NCI-H1694 treated with DMSO at 0.1 percent for 48 hours (cell line): Measurements from ENCODE around the gene BAK1.

Experiments used
- DNase-seq: peaks from one replicate; lab custom pipeline; 2025; lab: John Stamatoyannopoulos, UW

BAK1 gene

GRCh38 chr6:33579828-33580714 lies at the start of gene BAK1:
TSS of gene BAK1 (minus strand) at chr6:33580276. CDS start at chr6:33577604, 2,672 bp downstream.
- peak; percentile 89 for DNase-seq

DNA sequence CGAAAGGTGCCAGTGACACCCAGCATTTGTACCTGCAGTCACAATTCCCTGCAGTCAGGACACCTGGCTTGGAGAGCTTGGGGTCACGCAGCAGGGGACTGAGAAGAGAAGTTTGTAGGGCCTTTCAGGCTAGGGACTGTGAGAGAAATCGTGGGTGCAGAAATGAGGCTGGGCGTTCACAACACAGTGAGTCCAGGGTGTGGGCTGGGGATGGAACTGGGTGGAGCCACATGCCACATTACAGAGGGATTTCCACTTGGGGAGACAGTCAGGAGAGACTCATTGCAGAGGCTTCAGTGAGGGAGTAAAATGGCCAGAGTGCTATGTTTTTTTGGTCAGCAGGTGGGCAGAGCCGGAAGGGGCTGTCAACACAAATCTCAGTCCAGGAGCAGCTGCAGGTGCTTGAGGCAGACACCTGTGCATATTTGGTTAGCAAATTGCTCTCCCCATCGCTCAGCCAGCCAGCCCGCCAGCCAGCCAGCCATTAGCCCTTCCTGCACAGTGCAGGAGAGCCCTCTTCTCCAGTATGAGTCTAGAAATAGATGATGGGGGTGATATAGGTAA lies 48.4 kb upstream of the BAK1 start:
- no peak for DNase-seq

GRCh38 chr6:33627876-33628275 lies 47.8 kb upstream of the BAK1 start:
- DNase-seq: no peak

- no peak for DNase-seq
These were observed 44.8 kb upstream of the BAK1 start for GRCh38 chr6:33624856-33625255.

GRCh38 chr6:33623895-33624381 lies 43.9 kb upstream of the BAK1 start:
- DNase-seq: no peak

- no peak for DNase-seq
These were observed 42.7 kb upstream of the BAK1 start for GRCh38 chr6:33622456-33623431.

DNA sequence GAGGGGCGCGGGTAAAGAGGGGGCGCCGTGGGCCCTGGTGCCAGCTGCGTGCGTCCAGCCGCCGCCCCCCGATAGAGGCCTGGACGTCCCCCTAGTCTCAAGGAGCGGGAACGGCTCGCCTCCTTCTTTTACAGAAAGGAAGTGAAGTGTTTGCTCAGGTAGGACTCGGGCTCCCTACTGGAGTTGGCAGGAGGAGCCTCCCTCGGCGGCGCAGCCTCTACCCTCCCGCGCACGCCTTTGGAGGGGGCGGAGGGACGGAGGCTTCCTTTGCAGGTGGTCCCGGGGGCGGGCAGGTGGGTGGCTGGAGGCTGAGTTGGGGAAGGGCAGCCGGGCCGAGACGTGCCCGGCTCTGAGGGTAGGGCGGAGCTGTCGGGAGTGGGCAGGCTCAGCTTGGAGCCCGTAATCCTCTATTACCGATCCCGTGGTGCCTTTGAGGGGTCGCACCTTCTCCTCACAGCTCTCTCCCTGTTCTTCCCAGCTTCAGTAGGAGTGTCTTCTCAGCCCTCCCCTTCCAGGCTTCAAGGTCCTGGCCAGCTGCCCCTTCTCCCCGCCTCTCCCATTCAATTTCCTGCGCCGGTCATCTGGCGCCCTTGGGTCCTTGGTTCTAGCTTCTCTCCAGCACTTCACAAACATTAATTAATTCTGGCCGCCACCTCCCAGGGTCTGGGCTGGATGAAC lies 41.8 kb upstream of the BAK1 start:
- no peak for DNase-seq

DNA sequence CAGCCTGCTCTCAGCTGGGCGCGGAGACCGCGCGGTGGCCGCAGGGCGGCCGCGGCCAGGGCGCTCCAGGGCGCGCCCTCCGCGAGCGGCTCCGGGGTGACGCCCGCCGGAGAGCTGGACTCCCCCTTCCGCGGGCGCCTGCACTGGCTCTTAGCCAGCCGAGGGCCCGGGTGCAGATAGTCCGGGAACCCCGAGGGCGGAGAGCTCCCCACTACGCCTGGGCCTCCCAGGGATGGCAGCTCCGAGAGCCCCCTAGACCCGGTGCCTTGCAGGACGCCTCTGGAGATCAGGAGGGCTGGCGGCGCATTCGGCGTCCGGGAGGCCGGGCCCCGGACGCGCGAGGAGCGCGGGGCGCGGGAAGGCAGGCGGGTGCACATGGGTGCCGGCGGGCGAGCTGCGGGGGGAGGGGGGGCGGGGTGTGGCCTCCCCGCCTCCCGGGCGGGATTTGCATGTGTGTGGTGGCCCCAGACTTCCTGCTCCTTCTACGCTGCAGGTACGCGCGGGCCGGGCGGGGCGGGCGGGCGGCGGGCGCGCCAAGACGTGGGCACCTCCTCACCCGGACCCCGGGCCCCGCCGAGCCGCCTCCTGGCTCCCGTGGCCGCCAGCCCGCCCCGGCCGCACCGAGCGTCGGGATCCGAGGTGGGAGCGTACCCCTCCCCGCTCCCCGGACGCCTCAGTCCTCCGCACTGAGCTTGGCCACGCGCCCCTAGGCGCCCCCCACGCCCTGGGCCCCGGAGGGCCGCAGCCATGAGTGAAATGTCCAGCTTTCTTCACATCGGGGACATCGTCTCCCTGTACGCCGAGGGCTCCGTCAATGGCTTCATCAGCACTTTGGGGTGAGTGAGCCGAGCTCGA lies 41.0 kb upstream of the BAK1 start, which contains the start of gene ITPR3:
ITPR3 (plus strand) TSS at position 467 of the 855 bp plus-strand sequence; CDS start at position 748, 281 bp downstream.
- DNase-seq: no peak

- DNase-seq: no peak
These were observed 40.2 kb upstream of the BAK1 start for GRCh38 chr6:33620158-33620855.

DNA sequence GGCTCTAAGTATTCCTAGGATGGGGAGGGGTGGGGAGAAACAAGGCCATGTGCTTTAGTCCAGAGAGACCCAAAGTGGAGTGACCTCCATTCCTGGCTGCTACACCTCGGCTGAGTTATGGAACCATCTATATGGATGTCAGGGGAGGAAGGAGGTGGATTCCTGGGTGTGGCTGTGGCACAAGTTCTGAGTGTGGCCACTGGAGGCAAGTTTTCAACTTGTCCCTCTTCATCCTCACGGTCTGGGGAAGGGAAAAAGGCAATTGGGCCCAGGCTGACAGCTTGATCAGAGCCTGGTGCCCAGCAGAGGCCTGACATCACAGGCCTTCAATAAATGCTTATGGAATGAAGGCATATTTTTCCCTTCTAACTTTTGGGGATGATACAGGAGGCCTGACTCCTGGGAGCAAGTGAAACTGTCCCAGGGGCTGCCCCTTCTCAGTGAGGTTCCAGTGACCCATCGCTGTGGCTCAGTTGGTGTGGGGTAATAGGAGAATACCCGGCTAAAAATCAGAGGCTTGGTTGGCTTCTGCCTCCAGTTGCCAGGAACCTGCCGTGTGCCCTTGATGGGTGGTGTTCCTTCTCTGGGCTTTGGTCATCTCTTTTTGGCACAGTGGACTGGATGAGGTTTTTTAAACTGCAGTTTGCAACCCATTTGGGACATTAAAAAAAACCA lies 39.2 kb upstream of the BAK1 start:
- DNase-seq: no peak

GRCh38 chr6:33616913-33617312 lies 36.8 kb upstream of the BAK1 start:
- no peak for DNase-seq

DNA sequence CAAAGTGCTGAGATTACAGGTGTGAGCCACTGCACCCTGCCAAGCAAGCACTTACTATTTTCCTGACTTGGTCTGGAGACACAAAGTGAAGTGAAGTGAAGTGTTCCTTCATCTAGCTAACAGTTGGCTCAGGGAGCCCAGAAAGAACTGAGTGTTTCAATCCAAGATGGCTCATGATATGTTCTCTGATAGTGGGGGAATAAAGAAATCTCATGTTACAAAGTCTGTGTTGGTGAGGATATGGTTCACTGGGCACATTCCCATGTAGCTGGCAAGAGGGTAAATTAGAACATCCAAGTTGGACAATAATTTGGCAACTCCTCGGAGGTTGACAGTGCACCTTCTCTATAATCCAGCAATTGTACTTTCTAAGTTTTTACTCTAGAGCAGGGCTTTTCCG lies 36.0 kb upstream of the BAK1 start:
- no peak for DNase-seq

- no peak for DNase-seq
These were observed 33.7 kb upstream of the BAK1 start for GRCh38 chr6:33613795-33614168.

DNA sequence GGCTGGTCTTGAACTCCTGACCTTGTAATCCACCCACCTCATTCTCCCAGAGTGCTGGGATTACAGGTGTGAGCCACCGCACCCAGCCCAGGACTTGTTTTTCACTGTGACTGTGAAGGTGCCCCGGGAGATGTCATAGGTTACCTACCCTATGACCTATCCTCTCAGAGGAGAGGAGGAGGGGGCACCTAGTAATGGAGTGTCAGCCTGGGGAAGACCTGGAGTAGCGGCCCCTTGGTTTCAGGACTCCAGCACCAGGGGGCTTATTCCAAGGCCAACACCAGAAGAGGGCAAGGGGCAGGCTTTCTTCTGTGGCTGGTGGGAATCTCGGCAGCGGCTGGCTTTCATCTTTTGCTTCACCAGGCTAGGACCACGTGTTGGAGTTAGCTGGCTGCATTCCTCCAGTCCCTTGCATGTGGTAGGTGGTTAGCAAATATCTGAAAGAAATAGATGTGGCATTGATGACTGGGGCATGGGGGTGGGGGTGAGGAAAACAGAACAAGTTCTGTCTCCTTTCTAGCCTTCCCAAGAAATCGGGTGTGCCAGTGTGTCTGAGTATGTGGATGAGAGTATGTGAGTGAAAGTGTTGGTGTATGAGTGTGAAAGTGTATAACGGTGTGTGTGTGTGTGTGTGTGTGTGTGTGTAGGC lies 33.2 kb upstream of the BAK1 start:
- no peak for DNase-seq

DNA sequence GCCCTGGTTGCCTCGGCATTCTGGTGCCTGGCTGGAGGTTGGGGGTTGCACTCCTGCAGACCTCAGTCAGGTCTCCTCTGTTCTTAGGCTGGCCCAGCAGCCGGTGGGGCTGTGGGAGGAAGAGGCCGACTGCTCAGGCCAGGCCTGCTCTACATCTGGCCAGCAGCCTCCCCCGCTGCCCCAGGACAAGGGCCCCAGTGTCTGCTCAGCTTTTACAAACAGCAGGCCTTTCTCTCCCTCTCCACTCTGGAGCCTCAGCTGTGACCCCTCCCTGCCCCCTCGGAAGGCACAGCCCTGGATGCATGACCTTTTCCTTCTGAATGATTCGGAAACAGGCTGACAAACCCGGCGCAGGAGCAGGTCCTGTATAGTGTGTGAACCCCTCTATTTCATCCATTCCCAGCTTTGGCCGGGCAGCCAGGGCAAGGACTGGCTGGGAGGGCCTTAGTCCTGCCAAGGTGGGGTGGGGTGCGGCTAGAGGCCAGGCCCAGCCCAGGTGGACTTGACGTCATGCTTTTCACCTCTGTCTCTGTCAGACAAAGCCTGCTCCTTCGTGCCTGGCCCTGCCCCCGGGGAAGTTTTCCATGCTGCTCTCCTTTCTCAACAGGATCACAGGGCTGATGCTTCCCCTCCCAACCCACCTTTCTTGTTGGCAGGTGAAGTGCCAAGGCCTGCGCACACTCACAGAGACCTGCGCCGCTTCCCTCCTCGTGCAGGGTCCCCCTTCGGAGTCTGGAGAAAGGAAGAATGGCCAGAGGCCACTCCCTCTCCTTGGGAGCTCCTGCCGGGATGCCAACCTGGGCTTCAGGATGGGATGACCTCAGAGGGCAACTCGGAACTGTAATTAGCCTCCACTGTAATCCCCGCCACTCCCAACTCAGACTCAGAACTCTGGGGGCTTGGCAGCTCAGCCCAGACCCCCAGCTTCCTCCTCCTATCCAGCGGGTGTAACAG lies 31.0 kb upstream of the BAK1 start:
- DNase-seq: no peak

GRCh38 chr6:33610067-33610466 lies 30.0 kb upstream of the BAK1 start:
- DNase-seq: no peak

- DNase-seq: no peak
These were observed 29.5 kb upstream of the BAK1 start for GRCh38 chr6:33609528-33609927.

GRCh38 chr6:33609019-33609418 lies 28.9 kb upstream of the BAK1 start:
- DNase-seq: no peak
